GM12891 (cell line): ENCODE results near the gene EYS.

Source experiments
- POLR2AphosphoS5 ChIP-seq: IDR thresholded peaks from 2 replicates; pipeline ENCODE4 v1.6.1; 2011; ENCODE audit warnings: low read depth, low read length, control low read depth
- TAF1 ChIP-seq: IDR thresholded peaks from 2 replicates; pipeline ENCODE4 v1.6.1; 2011; ENCODE audit warnings: low read depth, low read length, control low read depth

GRCh38 chr6:63807056-63807455 is 1900.0 kb downstream of the EYS start:
- TF ChIP-seq TAF1: no peak
- TF ChIP-seq POLR2AphosphoS5: no peak
